Measurements from ENCODE around the gene C3orf52. TPM values are rescaled to one million over a fixed set of nuclear protein-coding genes. Genes with fewer than 3 reads are reported as not detected.
A peak's percentile ranks its signal among the peaks of the same experiment; 100 is the strongest.
"Not testable (repeated sequence)": the region's sequence is repeated elsewhere in the genome, so short reads cannot be mapped to it uniquely, and the experiment has no call there.

C3orf52 gene
- total and polyA plus RNA-seq, 2 donors from 2014 or later: 3.8 to 5.2 TPM

GRCh38 chr3:112056451-112056929 lies 29.7 kb upstream of the C3orf52 start:
- no peak for FAIRE-seq
- DNase-seq: no peak
- Histone ChIP-seq H3K36me3 (ENCODE audit: control insufficient read depth in 2 of 3, insufficient read depth in 3 of 3, low read length in 3 of 3) (no peaks in the 10 kb centered on the region), H3K9me3 (ENCODE audit: control insufficient read depth in 2 of 3, insufficient read depth in 1 of 3, low read length in 3 of 3) (no peaks in the 10 kb centered on the region), H3K27ac (ENCODE audit: low read depth in 2 of 2, low read length in 2 of 2) (no peak overlapping the region), H3K9ac (ENCODE audit: low read length in 3 of 3) (no peak overlapping the region), H3K27me3 (ENCODE audit: control insufficient read depth, insufficient read depth, low read length) (no peaks in the 10 kb centered on the region), H3K4me3 (ENCODE audit: low read length in 3 of 3) (no peak overlapping the region), H3K4me1 (ENCODE audit: control insufficient read depth in 2 of 3, insufficient read depth in 2 of 3, low read depth in 1 of 3, low read length in 3 of 3) (no peaks in the 10 kb centered on the region)
- intact Hi-C loops (cut with DNase I): no loop called here
- no peak for TF ChIP-seq CTCF (IDR thresholded peaks at IDR 0.05; ENCODE audit: borderline replicate concordance, extremely low read depth, insufficient read depth)

- DNase-seq (no peak), FAIRE-seq (no peak)
- Histone ChIP-seq H3K27me3 (ENCODE audit: control insufficient read depth, insufficient read depth, low read length) (no peaks in the 10 kb centered on the region), H3K4me1 (ENCODE audit: control insufficient read depth in 2 of 3, insufficient read depth in 2 of 3, low read depth in 1 of 3, low read length in 3 of 3) (no peaks in the 10 kb centered on the region), H3K9ac (ENCODE audit: low read length in 3 of 3) (no peak overlapping the region), H3K36me3 (ENCODE audit: control insufficient read depth in 2 of 3, insufficient read depth in 3 of 3, low read length in 3 of 3) (no peaks in the 10 kb centered on the region), H3K4me3 (ENCODE audit: low read length in 3 of 3) (no peak overlapping the region), H3K9me3 (ENCODE audit: control insufficient read depth in 2 of 3, insufficient read depth in 1 of 3, low read length in 3 of 3) (no peaks in the 10 kb centered on the region), H3K27ac (ENCODE audit: low read depth in 2 of 2, low read length in 2 of 2) (no peak overlapping the region)
- intact Hi-C loops (cut with DNase I): no loop called here
- TF ChIP-seq CTCF (IDR thresholded peaks at IDR 0.05; ENCODE audit: borderline replicate concordance, extremely low read depth, insufficient read depth): no peak
These were observed 26.7 kb upstream of the C3orf52 start for GRCh38 chr3:112059497-112059896.

- no peak for TF ChIP-seq CTCF (IDR thresholded peaks at IDR 0.05; ENCODE audit: borderline replicate concordance, extremely low read depth, insufficient read depth)
- H3K4me1 ChIP-seq (ENCODE audit: control insufficient read depth in 2 of 3, insufficient read depth in 2 of 3, low read depth in 1 of 3, low read length in 3 of 3): no peaks in the 10 kb centered on the region
- FAIRE-seq (no peak), DNase-seq (peak in 2 of 5 donors; percentile 27 to 40)
- no peaks in the 10 kb centered on the region for H3K9me3 ChIP-seq (ENCODE audit: control insufficient read depth in 2 of 3, insufficient read depth in 1 of 3, low read length in 3 of 3)
- intact Hi-C loops (cut with DNase I): no loop called here
- no peak overlapping the region for H3K4me3 ChIP-seq (ENCODE audit: low read length in 3 of 3)
- H3K27me3 ChIP-seq (ENCODE audit: control insufficient read depth, insufficient read depth, low read length): no peaks in the 10 kb centered on the region
- no peaks in the 10 kb centered on the region for H3K36me3 ChIP-seq (ENCODE audit: control insufficient read depth in 2 of 3, insufficient read depth in 3 of 3, low read length in 3 of 3)
- no peak overlapping the region for H3K9ac ChIP-seq (ENCODE audit: low read length in 3 of 3)
- H3K27ac ChIP-seq (ENCODE audit: low read depth in 2 of 2, low read length in 2 of 2): no peak overlapping the region
These were observed 25.0 kb upstream of the C3orf52 start for GRCh38 chr3:112061152-112061551.

GRCh38 chr3:112072387-112073060 lies 13.7 kb upstream of the C3orf52 start:
- H3K9ac ChIP-seq (ENCODE audit: low read length in 3 of 3); H3K27ac ChIP-seq (ENCODE audit: low read depth in 2 of 2, low read length in 2 of 2); H3K4me3 ChIP-seq (ENCODE audit: low read length in 3 of 3); H3K9me3 ChIP-seq (ENCODE audit: control insufficient read depth in 2 of 3, insufficient read depth in 1 of 3, low read length in 3 of 3); DNase-seq; H3K4me1 ChIP-seq (ENCODE audit: control insufficient read depth in 2 of 3, insufficient read depth in 2 of 3, low read depth in 1 of 3, low read length in 3 of 3); intact Hi-C loops (cut with DNase I); FAIRE-seq; H3K36me3 ChIP-seq (ENCODE audit: control insufficient read depth in 2 of 3, insufficient read depth in 3 of 3, low read length in 3 of 3); H3K27me3 ChIP-seq (ENCODE audit: control insufficient read depth, insufficient read depth, low read length): not testable (repeated sequence)

All from kidney (tissue), 14 donors.